H1 (cell line): Measurements from ENCODE around the gene ADPRHL1. TPM values are rescaled to one million over a fixed set of nuclear protein-coding genes. Genes with fewer than 3 reads are reported as not detected.

ENCODE experiments used
- EZH2 ChIP-seq: fragments of 200-600 bp; sonication (generic); IDR thresholded peaks from 2 replicates; pipeline ENCODE4 v1.7.1; 2012; ENCODE audit warnings: low read depth, mild to moderate bottlenecking, moderate library complexity, low read length, inconsistent platforms; ENCODE audit not compliant: severe bottlenecking
- polyA plus RNA-seq, 7 experiments: library from polyadenylated mRNA; depleted of rRNA in 3 of 7; stranded (reverse) in 5 of 7; unstranded in 2 of 7; fragments of >200 nt in 5 of 7; fragments of 200-250 nt in 2 of 7; gene quantifications; 1 replicate in 5 of 7; 2 replicates in 1 of 7; 4 replicates in 1 of 7; pipeline versions ENCODE4 v1.2.1 to v1.2.3, GENCODE V29; 2011 to 2013; ENCODE audit warnings: missing spikeins in 2 of 7, mixed read lengths in 2 of 7
- total RNA-seq: library from RNA; stranded (reverse); fragmentation: NEBNext Ultra II Directional; extraction: Animal tissue kit (Norgen Biotek cat#: 25700); gene quantifications from 2 replicates; pipeline ENCODE4 v1.2.1, GENCODE V29; 2021
- TF ChIP-seq, protein P1 (sequence below), 3 experiments: IDR thresholded peaks; 1 replicate in 2 of 3; 2 replicates in 1 of 3; pipeline versions ENCODE4 v1.5.1 to v1.6.1; 2011; ENCODE audit warnings: low read length in 3 of 3, mild to moderate bottlenecking in 3 of 3, inconsistent platforms in 2 of 3, low read depth in 1 of 3, moderate library complexity in 1 of 3; ENCODE audit not compliant: insufficient read depth in 1 of 3; ENCODE audit errors: control extremely low read depth in 1 of 3

The ADPRHL1 gene
- total and polyA plus RNA-seq, 2 of the 8 experiments (the other 6 are each of a cell fraction or from before 2014, with no cell fraction given) = 0.74 to 1.7 TPM

DNA sequence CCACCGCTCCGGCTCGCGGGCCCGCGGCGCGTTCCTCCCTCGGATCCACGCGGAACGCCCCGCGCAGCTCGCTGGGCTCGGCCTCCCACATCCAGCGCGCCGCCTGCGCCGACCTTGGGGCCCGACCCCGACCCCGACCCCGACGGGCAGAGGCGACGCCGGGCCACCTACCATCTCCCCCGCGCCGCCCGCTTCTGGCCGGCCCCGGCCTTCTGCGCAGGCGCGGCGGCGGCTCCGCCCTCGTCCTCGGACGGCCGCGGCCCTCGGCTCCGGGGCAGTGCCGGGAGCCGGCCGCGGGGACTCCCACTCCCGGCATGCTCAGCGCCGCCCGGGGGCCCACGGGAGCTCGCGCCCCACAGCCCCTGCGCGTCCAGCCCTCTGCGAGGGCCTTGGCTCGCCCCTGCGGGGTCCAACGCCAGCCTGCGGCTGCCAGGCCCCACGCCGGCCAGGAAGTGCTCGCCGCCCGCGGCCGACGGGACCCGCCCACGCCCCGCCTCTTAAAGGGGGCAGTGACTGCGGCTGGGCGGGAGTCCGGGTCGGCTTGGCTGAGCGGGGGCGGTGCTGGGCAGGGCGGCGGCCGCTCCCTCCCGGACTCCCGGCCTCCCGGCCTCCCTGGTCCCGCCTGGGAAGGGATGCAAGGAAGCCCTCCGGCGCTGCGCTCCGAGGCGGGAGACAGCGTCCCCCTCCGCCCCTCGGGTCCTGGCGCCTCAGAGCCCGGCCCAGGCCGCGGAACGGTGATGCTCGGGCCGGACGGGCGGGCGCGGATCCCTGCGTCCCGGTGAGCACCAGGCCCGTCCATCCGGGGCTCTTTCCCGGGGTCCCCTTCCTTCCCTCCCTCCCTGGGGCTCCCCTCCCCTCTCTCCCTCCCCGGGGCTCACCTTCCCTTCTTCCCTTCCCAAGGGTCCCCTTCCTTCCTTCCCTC, 37.5 kb upstream of the ADPRHL1 start, which contains the start of gene DCUN1D2 (continued):
- TF ChIP-seq, protein P1, sequence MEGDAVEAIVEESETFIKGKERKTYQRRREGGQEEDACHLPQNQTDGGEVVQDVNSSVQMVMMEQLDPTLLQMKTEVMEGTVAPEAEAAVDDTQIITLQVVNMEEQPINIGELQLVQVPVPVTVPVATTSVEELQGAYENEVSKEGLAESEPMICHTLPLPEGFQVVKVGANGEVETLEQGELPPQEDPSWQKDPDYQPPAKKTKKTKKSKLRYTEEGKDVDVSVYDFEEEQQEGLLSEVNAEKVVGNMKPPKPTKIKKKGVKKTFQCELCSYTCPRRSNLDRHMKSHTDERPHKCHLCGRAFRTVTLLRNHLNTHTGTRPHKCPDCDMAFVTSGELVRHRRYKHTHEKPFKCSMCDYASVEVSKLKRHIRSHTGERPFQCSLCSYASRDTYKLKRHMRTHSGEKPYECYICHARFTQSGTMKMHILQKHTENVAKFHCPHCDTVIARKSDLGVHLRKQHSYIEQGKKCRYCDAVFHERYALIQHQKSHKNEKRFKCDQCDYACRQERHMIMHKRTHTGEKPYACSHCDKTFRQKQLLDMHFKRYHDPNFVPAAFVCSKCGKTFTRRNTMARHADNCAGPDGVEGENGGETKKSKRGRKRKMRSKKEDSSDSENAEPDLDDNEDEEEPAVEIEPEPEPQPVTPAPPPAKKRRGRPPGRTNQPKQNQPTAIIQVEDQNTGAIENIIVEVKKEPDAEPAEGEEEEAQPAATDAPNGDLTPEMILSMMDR (IDR thresholded peaks at IDR 0.05; ENCODE audit: control extremely low read depth in 1 of 3, insufficient read depth in 1 of 3, low read depth in 1 of 3, low read length in 3 of 3) = no peak
- TF ChIP-seq EZH2 = no peak
